GOT3 (cell line): ENCODE measurements around the gene SLC8A1.

ENCODE experiments used
- DNase-seq: peaks from one replicate; lab custom pipeline; 2025; ENCODE audit warnings: mixed read lengths; lab: John Stamatoyannopoulos, UW

Gene SLC8A1

DNA sequence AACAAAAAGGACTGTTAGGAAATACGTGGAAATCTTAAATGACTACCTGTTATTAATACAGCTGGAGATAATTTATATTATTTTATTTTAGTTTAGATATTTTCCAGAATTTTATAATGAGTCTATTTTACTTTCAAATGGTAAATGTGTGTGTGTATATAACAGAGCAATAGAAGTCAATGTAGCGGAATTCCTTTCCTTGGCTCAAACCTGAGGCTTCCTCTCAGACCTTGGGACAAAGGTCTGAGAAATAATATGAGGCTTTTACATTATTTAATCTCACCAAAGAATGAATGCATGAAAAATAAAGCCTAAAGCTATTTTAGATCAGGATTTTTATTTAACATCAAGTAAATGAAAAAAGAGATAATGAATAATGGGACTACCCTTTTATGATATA is 65.7 kb downstream of the SLC8A1 start:
- DNase-seq: no peak

DNA sequence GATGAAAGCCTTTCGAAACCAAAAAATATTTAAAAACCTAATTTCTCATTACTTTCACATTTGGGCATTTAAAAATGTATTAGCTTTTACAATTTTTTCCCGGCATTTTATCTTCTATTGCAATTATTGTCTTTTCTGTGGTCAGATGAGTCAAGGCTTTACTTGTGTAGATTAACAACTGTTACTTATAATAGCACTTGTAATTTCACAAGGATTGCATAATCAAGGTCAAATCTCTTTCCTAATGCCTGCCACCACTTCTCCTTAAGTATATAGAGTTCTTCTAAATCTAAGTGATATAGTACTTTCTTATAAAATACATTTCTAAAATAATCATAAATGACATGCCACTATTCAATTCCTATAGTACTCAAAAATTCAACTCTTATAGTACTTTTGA is 67.2 kb downstream of the SLC8A1 start:
- no peak for DNase-seq

- no peak for DNase-seq
These were observed 67.7 kb downstream of the SLC8A1 start for GRCh38 chr2:40384233-40384632.

GRCh38 chr2:40380721-40381120 is 71.2 kb downstream of the SLC8A1 start:
- DNase-seq: no peak

GRCh38 chr2:40380041-40380440 is 71.8 kb downstream of the SLC8A1 start:
- DNase-seq: no peak

DNA sequence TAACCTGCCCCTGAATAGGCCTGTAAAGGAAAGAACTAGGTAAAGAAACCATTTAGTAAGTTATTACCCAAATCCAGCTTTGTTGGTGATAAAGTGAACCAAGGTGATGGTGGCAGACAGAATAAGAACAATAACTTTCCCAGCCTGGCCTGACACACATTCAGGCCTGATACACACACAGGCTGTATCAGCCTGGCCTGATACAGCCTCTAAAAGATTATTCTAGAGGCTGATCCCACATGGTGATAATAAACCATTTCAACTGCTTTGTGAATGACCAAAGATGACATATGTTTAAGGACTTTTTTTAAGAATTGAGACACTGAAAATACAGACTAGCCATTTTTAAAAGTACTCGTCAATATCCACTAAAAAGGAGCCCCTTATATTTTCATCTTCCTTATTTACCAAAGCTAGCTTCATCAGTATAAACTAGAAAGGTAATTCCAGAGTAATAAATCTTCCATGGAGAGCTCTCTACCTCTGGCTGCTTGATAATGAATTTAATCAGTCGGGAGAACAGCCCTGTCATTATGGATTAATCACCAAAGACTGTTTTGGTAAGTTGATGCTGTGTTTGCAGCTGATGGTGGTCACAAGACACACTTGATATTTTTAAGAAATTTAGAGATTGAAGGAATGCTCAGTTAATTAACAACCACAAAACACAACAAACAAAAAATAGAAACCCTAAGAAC is 77.2 kb downstream of the SLC8A1 start:
- no peak for DNase-seq

DNA sequence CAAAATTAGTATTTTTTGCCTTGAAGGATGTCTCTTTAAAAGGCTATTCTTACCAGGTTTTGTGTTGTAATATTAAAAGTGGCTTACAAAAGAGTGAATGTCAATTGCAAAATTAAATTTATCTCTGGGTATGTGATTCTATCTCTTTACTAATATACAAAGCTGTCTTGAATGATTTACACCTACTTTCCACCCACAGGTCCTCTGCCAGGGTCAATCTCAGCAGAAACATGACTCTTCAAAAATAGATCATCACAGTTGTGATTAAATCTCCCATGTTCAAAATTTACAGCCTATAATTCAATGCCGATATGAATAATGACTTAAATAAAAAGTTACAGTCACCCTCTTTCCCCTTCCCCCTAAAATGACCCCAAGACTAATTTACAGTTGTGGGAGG is 78.8 kb downstream of the SLC8A1 start:
- DNase-seq: no peak

DNA sequence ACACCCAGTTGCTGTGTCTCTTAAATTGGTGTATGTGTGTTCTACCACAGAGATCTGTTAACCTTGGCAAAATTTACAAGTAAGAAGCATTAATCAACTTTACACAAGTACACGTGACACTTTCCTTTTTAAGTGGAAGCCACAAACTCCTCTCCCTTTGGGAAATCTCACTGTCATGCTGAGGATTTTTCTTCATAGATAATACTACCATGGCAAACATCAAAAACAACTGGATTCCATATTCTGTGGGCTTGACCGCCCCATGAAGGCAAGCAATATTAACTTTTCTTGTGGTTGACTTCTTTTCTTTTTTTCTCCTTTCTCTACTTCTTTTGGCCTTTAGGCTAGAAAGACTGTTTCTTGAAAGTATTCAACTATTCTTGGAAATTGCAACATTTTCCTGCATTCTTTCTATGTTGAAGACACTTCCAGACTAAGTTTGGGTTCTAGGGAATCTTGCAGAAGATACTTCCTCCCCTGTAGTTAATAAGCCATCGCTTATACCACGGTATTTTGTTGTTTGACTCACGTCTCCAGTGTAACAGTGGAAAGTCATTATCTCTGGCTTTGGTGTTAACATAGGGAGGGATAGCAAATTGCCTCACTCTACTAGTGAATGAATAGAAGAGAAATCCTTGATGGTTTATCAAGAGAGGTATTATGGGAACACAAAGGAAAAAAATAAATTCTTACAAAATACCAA is 79.5 kb downstream of the SLC8A1 start:
- DNase-seq: no peak

GRCh38 chr2:40371525-40372282 is 80.2 kb downstream of the SLC8A1 start:
- DNase-seq: no peak

GRCh38 chr2:40370007-40370395 is 81.9 kb downstream of the SLC8A1 start:
- DNase-seq: no peak

DNA sequence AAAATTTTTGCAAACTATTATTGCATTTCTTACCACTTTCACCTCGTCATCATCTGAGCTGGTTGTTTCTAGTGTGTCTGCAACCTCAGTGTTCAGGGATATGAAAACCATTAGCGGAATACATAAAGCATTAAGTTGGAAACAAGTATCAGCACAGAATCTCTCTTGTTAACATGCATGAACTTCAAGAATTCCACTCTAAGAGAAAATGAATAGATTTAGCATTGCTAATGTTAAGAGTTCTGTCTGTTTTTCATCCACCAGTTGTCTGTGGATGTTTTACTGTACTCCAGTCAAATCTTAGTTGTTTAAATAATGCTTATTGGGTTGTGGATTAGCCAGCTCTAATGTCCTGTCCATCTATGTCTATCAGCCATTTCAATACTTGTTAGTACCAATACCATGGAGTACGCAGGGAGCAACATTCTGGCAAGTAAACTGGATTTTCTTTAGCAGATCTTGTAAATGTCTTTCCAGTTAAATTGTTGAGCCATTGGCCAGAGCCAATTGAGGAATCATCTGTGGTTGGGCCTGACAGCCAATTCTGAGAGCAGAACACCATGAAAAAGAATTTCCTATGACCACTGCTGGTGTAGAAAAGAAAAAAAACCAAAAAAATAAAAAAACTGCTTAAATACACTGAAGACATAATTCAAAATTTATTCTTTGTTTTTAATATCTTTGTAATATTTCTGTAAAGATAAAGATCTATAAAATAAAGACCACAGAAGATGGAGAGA is 82.5 kb downstream of the SLC8A1 start:
- DNase-seq: no peak

DNA sequence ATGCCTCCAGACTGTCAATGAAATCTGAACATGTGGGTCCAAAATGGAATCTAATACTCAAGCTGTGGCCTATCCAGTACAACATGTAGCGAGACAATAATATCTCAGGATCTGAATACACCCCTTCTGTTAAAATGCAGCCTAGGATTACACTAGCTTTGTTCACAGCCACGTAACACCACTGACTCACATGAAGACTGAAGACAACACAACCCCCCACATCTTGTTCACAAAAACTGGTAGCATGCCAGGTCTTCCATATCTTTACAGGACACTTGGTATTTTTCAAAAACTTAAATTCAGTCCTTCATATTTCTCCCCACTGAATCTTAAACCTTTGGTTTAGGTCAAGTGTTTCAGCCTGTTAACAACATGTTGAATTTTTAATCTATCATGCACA is 84.2 kb downstream of the SLC8A1 start:
- DNase-seq: no peak

DNA sequence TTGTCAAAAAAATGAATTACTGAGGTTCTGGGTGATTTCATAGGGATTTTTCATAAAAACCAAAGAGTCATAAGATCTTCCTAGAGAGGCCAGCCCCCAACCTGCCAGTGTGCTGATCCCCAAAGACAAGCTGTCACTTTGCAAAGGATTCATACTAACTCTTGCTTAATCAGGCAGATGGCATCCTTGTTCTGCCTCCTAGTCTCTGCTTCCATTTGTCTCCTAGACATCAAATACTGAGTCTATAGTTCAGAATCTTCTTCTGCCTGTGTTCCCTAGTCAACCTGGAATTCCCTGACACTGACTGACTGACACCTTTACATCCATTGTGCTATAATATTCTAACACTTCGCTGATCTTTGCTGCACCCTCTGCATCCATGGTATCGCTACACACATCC is 84.9 kb downstream of the SLC8A1 start:
- no peak for DNase-seq

DNA sequence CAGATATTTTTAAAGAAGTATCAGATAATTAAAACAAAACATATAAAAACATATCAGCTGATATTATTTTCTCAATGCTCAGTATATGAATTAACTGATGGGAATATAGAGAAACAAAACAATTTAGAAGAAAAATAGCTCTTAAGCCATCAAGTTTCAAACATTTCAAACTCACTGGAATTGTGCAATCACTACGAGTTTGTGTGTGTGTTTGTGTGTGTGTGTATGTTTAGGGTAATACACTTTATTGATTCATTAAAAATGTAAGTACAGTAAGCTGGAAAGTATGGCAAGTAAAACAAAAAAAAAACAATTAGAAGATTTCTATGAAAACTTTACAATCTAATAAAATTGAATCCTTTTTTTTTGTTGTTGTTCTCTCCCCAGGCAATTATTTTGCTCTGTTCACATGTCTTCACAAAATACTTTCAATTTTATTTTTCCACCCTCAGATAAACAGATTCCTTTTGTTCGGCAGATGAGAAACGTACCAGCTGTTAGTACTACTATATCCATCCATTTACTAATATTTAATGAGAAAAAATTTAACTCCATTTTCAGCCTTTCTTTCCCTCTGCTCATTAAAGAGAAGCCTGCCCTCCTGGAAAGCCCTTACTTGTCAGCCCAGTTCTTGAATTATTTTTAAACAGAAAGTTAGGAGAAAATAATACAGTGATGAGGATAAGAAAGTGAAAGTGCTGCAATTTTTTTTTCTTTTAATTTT is 87.6 kb downstream of the SLC8A1 start:
- DNase-seq: no peak

DNA sequence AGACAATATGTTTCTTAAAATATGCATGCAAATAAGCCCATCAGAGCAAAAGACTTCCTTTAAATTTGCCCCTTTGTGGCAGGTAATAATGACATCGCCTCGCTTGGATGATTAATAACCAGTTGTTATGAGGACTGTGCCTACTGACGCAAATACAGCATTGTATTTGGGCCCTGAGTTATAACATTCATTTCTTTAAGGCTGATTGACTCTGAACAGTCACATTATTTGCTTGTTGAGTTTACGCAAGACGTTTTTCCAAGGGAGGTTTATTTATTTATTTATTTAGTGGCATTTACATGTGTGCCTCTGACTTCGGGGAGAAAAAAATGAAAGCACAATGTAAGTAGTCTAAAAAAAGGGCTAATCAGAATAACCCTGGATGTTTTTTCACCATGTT is 88.3 kb downstream of the SLC8A1 start:
- no peak for DNase-seq

DNA sequence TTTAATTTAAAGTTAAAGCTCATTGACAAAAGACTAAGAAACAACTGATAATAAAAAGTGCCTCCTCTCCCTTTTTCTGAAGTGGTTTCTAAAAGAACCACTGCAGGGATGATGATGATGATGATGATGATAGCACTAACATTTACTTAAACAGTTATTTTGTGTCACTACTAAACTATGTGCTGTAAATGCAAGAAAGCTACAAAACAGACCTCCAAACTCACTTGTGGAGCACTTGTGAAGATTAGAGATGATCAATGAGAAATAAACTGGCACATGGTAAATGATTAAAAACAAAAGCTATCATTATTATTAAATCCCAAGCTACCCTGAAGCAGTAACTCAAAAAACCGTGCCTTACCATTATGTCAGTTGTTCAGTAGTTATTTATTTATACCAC is 88.7 kb downstream of the SLC8A1 start:
- no peak for DNase-seq

DNA sequence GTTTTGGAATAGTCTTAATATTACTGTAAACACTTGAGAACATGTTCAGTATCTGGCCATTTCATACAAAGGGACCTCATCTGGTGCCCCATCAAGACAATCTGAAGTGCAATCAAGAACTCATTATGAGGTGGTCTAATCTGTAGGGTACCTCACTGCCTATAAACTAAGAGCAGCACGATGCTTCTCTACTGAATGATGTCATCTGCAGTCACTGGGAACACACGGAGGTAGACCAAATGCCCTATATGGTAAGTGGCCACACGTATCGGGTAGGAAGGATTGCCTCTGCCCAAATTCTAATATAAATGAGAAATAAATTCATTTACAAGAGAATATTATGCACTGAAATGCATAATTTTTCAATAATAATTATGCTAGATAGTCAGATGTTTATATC is 90.4 kb downstream of the SLC8A1 start:
- no peak for DNase-seq

GRCh38 chr2:40360652-40361051 is 91.2 kb downstream of the SLC8A1 start:
- no peak for DNase-seq

DNA sequence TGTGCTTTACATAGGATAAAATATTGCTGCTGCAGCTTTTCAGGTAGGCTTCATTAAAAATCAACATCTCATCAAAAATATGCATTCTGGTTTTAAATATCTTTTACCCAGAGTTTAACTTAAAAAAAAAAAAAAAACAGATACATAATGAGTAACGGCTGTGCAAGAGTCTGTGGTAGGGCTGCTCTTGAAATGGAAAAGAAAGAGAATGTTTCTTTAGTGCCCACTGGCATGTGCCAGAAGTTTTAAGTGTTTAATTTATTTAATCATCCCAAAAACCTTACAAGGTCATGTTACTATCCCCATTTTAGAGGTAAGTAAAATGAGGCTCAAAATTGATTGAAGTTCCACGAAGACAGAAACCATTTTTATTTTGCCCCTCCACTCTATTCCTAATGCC is 92.1 kb downstream of the SLC8A1 start:
- DNase-seq: no peak

GRCh38 chr2:40358783-40359182 is 93.1 kb downstream of the SLC8A1 start:
- DNase-seq: no peak

GRCh38 chr2:40357667-40358066 is 94.2 kb downstream of the SLC8A1 start:
- no peak for DNase-seq

- DNase-seq: no peak
These were observed 96.4 kb downstream of the SLC8A1 start for GRCh38 chr2:40355451-40355850.
